ENCODE results near the gene WT1.
A peak's percentile ranks its signal among the peaks of the same experiment; 100 is the strongest.
"Not testable (repeated sequence)": the region's sequence is repeated elsewhere in the genome, so short reads cannot be mapped to it uniquely, and the experiment has no call there.

The WT1 gene

DNA sequence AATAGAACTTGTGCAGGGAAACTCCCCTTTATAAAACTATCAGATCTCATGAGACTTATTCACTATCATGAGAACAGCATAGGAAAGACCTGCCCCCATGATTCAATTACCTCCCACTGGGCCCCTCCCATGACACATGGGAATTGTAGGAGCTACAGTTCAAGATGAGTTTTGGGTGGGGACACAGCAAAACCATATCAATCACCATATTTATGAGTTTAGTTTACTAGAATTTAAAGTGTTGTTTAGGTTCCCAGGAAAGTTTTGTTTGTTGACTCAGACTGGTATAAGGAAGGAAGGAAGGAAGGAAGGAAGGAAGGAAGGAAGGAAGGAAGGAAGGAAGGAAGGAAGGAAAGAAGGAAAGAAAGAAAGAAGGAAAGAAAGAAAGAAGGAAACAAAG is 65.4 kb downstream of the WT1 start:
- H3K36me3 Mint-ChIP-seq (ENCODE audit: low read depth); H3K27ac Mint-ChIP-seq; H3K27me3 Mint-ChIP-seq; H3K4me3 Mint-ChIP-seq; ATAC-seq; DNase-seq; H3K4me1 Mint-ChIP-seq: not testable (repeated sequence)
- peaks cover 16% of the 10 kb centered on the region for H3K9me3 Mint-ChIP-seq

DNA sequence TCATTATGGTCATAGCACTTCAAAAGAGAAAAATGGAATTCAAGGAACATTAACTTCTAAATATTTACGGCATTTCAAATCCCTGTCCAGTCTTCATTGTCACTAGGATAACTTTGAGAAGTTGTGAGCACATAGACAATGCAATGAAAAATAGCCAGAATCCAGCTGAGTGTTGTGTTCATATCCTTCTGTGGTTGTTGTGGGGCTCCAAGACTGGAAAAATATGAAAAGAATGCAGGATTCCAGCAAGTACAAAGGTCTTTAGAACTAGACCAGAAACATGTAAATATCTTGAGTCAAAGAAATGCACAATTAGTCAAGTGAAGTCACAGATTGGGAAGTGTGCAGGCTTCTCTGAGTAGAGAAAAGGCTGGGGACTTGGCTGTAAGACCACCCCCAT is 68.7 kb downstream of the WT1 start:
- peaks cover 5% of the 10 kb centered on the region for H3K27me3 Mint-ChIP-seq
- H3K4me1 Mint-ChIP-seq = no peaks in the 10 kb centered on the region
- ATAC-seq (no peak), DNase-seq (no peak)
- no peaks in the 10 kb centered on the region for H3K36me3 Mint-ChIP-seq (ENCODE audit: low read depth)
- no peak overlapping the region for H3K4me3 Mint-ChIP-seq
- H3K27ac Mint-ChIP-seq = no peak overlapping the region
- H3K9me3 Mint-ChIP-seq = peaks cover 16% of the 10 kb centered on the region

DNA sequence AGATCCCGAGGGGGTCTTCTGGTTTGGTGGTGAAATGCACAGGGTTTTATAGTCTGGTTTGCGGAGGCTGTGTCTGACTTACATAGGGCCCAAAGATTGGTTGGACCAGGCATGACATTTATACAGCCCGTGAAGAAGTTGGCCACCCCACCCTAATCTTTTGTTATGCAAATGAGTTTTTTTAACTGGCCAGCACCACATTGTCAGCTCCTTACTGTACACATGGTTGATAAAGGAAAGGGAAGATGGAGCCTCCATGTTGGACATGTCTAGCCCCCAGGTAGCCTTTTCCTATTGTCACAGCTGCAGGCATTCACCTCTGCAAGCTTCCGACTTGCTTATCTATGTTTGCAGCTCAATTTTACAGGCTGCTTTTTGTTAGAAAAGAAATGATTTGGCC is 70.1 kb downstream of the WT1 start:
- peaks cover 16% of the 10 kb centered on the region for H3K9me3 Mint-ChIP-seq

DNA sequence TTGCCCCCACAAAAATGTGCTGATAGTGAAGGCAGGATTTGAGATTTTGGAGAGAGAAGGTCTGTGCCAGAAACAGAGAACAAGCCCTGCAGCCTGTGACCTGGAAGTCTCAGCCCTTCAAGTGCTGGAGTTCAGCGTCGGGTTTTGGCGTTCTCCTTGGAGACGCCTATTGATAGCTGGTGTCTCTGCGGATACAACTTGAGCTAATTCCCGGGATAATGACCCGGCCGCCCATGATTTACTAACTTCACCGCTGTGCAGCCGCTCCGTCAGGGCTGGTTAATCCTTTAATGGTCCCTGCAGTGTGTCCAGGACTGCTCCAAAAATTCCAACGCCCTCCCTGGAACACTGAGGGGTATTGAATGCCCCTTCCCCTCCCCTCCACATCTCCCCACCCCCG is 76.6 kb downstream of the WT1 start:
- DNase-seq (no peak), ATAC-seq (no peak)
- Mint-ChIP-seq H3K27ac (no peak overlapping the region), H3K4me3 (no peak overlapping the region), H3K36me3 (ENCODE audit: low read depth) (no peaks in the 10 kb centered on the region), H3K9me3 (no peaks in the 10 kb centered on the region), H3K27me3 (peaks cover 9% of the 10 kb centered on the region), H3K4me1 (no peaks in the 10 kb centered on the region)

More for the DNA sequence above, 70.1 kb downstream of the WT1 start:
- DNase-seq = no peak
- Mint-ChIP-seq H3K4me1 (no peaks in the 10 kb centered on the region), H3K4me3 (no peak overlapping the region), H3K36me3 (ENCODE audit: low read depth) (no peaks in the 10 kb centered on the region), H3K27me3 (peaks cover 5% of the 10 kb centered on the region), H3K27ac (no peak overlapping the region)
- no peak for ATAC-seq

DNA sequence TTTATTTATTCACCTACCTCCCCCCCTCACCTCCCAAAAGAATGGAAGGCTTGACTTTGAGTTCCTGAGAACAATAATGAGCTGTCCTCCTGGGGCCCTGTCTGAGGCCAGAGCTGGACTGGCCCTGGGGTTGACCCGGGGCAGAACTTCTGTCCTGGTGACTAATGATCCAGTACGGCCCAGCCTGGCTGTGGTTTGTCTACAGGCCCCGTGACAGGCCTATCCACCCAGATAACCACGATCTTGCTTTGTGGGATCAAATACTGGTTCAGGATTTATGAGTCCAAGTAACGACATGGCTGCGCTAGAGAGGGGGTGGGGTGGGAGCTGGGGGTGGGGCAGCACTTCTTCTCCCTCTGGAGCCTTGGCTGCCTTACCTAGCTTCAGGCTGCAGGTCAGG is 81.5 kb downstream of the WT1 start:
- H3K36me3 Mint-ChIP-seq (ENCODE audit: low read depth) = no peaks in the 10 kb centered on the region
- ATAC-seq (no peak), DNase-seq (no peak)
- no peaks in the 10 kb centered on the region for H3K27me3 Mint-ChIP-seq
- H3K9me3 Mint-ChIP-seq = no peaks in the 10 kb centered on the region
- no peak overlapping the region for H3K27ac Mint-ChIP-seq
- H3K4me1 Mint-ChIP-seq = no peaks in the 10 kb centered on the region
- no peak overlapping the region for H3K4me3 Mint-ChIP-seq

DNA sequence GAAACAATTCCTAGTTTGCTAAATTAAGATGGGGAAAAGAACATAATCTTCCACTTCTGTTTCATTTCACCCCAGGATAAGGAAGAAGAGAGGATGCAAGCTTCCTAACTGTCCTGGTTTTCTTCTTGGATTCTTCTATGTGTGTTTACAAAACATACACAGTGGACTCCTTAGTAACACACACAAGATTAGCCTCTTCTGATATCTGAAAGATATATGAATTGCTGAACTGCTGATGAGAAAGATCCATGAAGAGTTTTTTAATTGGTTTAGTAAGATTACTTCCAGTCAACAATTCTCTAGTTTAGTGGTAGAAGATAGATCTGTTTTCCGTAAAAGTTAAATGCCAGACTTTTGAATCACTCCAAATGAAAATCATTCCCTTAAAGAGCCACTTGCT is 86.8 kb downstream of the WT1 start:
- DNase-seq (no peak), ATAC-seq (no peak)
- no peaks in the 10 kb centered on the region for H3K9me3 Mint-ChIP-seq
- peaks cover 3% of the 10 kb centered on the region for H3K4me1 Mint-ChIP-seq
- H3K4me3 Mint-ChIP-seq = no peak overlapping the region
- H3K27me3 Mint-ChIP-seq = peaks cover 8% of the 10 kb centered on the region
- H3K36me3 Mint-ChIP-seq (ENCODE audit: low read depth) = no peaks in the 10 kb centered on the region
- H3K27ac Mint-ChIP-seq = no peak overlapping the region

DNA sequence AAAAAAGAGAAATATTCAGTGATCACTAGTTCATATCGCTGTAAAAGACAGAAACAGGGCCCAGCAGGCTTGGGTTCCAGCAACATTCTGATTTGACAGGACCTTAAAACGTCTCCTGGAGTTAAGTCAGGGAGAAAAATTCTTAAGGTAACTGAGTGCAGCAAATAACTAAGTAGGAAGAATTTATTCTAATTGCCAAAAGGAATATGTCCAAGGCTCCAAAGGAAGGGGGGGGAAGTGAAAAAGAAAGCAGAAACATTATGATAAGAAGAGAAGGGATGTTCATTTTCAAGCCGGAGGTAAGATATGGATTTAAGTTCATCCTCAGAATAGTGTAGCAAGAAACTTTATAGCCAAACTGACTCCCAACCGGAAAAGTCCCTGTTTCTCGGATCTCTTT is 90.4 kb downstream of the WT1 start:
- Mint-ChIP-seq H3K4me3 (no peak overlapping the region), H3K27ac (no peak overlapping the region), H3K27me3 (peaks cover 8% of the 10 kb centered on the region), H3K36me3 (ENCODE audit: low read depth) (no peaks in the 10 kb centered on the region), H3K4me1 (peaks cover 8% of the 10 kb centered on the region), H3K9me3 (no peaks in the 10 kb centered on the region)
- no peak for ATAC-seq
- no peak for DNase-seq

DNA sequence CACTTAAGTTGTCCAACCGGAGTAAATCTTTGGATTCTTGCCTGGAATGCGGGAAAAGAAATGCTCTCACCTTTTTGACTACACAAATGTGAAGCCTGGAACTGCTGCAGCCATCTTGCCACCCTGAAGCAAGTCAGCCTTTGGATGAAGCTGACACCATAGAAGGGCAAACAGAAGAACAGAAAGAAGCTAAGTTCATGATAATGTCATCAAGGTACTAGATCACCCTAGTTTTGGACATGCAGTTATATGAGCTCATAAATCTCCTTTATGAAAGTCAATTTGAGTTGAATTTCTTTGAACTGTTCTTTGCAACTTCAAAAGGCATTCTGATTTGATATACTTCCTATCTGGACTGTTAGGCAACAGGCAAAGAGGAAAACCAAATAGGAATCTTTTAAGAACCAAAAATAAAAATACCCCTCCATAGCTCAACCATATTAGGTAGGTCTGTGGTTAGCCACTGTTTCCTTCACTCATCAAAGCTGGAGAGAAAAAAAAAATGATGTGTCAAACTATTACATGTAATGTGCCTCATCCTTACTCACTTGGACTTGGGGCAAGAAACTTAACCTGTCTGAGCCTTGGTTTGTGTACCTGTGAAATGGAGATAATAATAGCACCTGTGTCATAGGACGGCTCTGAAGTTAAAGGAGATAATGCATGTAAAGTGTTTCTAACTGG is 91.9 kb downstream of the WT1 start:
- ATAC-seq (peak; percentile 52), DNase-seq (no peak)
- Mint-ChIP-seq H3K4me1 (peaks cover 8% of the 10 kb centered on the region), H3K9me3 (no peaks in the 10 kb centered on the region), H3K36me3 (ENCODE audit: low read depth) (no peaks in the 10 kb centered on the region), H3K4me3 (no peak overlapping the region), H3K27me3 (peaks cover 8% of the 10 kb centered on the region), H3K27ac (no peak overlapping the region)

DNA sequence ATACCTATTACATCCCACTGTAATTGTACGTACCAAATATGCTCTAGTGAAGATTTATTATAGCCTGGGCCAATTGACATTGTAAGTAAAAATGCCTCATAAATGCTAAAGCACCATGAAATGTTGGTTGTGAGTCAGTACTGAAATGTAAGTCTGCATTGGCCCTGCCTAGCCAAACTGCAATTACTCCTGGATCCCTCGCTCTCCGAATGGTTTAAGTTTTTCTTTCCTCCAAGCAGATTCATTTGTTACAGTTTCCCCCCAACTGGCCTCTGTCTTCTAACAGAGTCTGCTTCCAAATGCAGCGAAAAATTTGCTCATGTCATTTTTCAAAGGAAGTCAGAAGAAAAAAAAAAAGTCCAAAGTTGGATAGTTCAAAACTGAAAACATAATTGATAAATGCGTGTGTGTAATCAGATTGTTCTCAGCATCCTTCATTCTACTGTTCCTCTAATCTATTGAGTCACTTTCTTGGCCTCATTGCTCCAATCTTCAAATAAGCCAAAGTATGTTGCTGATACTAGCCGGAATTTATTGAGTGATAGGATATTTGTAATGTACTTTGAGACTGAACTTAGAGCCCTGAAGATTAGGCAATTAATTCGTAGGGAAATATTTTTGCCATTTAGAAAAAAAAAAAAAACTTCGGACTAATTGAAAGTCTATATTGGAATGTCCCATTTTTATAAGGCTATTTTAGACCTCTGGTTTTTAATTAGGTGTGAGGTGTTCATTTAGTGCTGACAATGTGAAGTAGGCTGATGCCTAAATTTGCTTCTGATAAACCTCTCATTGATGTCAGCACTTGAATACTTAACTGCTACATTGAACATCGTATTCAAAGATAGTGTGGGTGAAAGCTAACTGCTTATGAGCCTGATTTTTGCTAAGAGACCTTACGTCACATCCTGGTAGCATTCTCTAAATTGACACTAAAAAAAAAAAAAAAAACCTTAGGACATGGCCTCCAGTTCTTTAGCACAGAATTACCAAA is 93.4 kb downstream of the WT1 start:
- no peaks in the 10 kb centered on the region for H3K36me3 Mint-ChIP-seq (ENCODE audit: low read depth)
- no peaks in the 10 kb centered on the region for H3K9me3 Mint-ChIP-seq
- ATAC-seq = no peak
- H3K4me3 Mint-ChIP-seq = no peak overlapping the region
- H3K27me3 Mint-ChIP-seq = peaks cover 8% of the 10 kb centered on the region
- no peak for DNase-seq
- peaks cover 8% of the 10 kb centered on the region for H3K4me1 Mint-ChIP-seq
- H3K27ac Mint-ChIP-seq = no peak overlapping the region

DNA sequence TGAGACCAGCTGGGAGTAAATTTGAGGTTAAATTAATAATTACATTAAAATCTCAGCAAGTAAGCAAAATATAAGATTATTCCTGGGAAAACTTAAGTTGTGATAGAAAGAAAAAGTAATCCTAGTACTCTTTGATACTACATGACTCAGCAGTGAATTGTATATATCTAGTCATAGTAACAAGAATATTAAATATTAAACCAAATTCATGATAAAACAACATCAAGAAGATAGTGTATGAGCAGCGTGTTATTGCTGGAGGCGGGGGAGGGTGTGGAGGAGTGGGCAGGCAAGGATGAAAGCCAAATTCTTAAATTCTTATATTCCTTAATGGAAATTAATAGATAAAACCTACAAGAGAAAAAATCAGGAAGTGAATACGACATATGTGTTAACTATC is 95.2 kb downstream of the WT1 start:
- H3K4me3 Mint-ChIP-seq = no peak overlapping the region
- H3K27ac Mint-ChIP-seq = no peak overlapping the region
- peaks cover 8% of the 10 kb centered on the region for H3K4me1 Mint-ChIP-seq
- DNase-seq (no peak), ATAC-seq (no peak)
- H3K36me3 Mint-ChIP-seq (ENCODE audit: low read depth) = no peaks in the 10 kb centered on the region
- H3K9me3 Mint-ChIP-seq = no peaks in the 10 kb centered on the region
- H3K27me3 Mint-ChIP-seq = peaks cover 12% of the 10 kb centered on the region

Data from activated naive CD8-positive, alpha-beta T cell treated with anti-CD3 and anti-CD28 coated beads, Interleukin-2, amount 50 U/mL, for 24 hours (primary cell).